Measurements from ENCODE around the gene TM4SF1.

- TF ChIP-seq POLR2A (IDR thresholded peaks at IDR 0.05) (no peak), POLR2AphosphoS5 (IDR thresholded peaks at IDR 0.05) (no peak)
Measured at GRCh38 chr3:149356044-149356592, 21.3 kb downstream of the TM4SF1 start.
